HL-60 (cell line): Measurements from ENCODE around the gene PBRM1.

Experiments
- DNase-seq, 2 experiments: peaks; one replicate each; pipeline ENCODE4 v3.0.0-alpha.2; 2010 to 2020; ENCODE audit warnings: low read depth in 1 of 2, low spot score in 1 of 2
- H3K27ac ChIP-seq: fragments of 250-450 bp; sonication (Bioruptor Pico); replicated peaks from 2 replicates; pipeline ENCODE4 v1.5.1; 2020; ENCODE audit warnings: mild to moderate bottlenecking, moderate library complexity
- H3K27me3 ChIP-seq: fragments of 250-450 bp; sonication (Bioruptor Pico); 2 replicates; pipeline ENCODE4 v1.5.1; 2021; ENCODE audit warnings: mild to moderate bottlenecking, moderate library complexity; ENCODE audit not compliant: insufficient read depth, poor library complexity, severe bottlenecking
- H3K4me3 ChIP-seq: replicated peaks from 2 replicates; pipeline ENCODE4 v1.5.1; 2011; ENCODE audit warnings: mild to moderate bottlenecking, control low read depth, low read length; ENCODE audit not compliant: insufficient read depth
- CTCF ChIP-seq: IDR thresholded peaks from one replicate; pipeline ENCODE4 v1.5.1; 2011; ENCODE audit warnings: low read length, control low read depth, inconsistent platforms; ENCODE audit not compliant: insufficient read depth
- GABPA ChIP-seq: IDR thresholded peaks from 2 replicates; pipeline ENCODE4 v1.6.1; 2012; ENCODE audit warnings: low read depth
- POLR2AphosphoS5 ChIP-seq: IDR thresholded peaks from 2 replicates; pipeline ENCODE4 v1.6.1; 2012; ENCODE audit warnings: low read depth
- REST ChIP-seq: IDR thresholded peaks from 2 replicates; pipeline ENCODE4 v1.6.1; 2012; ENCODE audit warnings: low read depth; ENCODE audit not compliant: insufficient replicate concordance
- SPI1 ChIP-seq: IDR thresholded peaks from 2 replicates; pipeline ENCODE4 v1.6.1; 2012; ENCODE audit warnings: low read depth, mild to moderate bottlenecking, borderline replicate concordance

The PBRM1 gene

GRCh38 chr3:52512727-52513126 lies 173.0 kb downstream of the PBRM1 start:
- no peak for DNase-seq
- Histone ChIP-seq H3K27ac (no peak overlapping the region), H3K27me3 (no peaks in the 10 kb centered on the region), H3K4me3 (no peak overlapping the region)
- TF ChIP-seq SPI1 (no peak), GABPA (no peak), REST (no peak), CTCF (no peak)

- TF ChIP-seq CTCF (no peak), POLR2AphosphoS5 (no peak), GABPA (no peak), REST (no peak), SPI1 (no peak)
- no peak for DNase-seq
- Histone ChIP-seq H3K27ac (no peak overlapping the region), H3K27me3 (no peaks in the 10 kb centered on the region), H3K4me3 (no peak overlapping the region)
Observed at GRCh38 chr3:52512105-52512504, 173.6 kb downstream of the PBRM1 start.

GRCh38 chr3:52511509-52511908 lies 174.2 kb downstream of the PBRM1 start:
- DNase-seq, result no peak
- no peak overlapping the region for H3K27ac ChIP-seq
- no peak overlapping the region for H3K4me3 ChIP-seq
- no peak for TF ChIP-seq CTCF
- TF ChIP-seq POLR2AphosphoS5, result no peak
- TF ChIP-seq GABPA, result no peak
- TF ChIP-seq SPI1, result no peak
- no peak for TF ChIP-seq REST
- no peaks in the 10 kb centered on the region for H3K27me3 ChIP-seq
